ENCODE data around the gene PTRH2.

The PTRH2 gene

DNA sequence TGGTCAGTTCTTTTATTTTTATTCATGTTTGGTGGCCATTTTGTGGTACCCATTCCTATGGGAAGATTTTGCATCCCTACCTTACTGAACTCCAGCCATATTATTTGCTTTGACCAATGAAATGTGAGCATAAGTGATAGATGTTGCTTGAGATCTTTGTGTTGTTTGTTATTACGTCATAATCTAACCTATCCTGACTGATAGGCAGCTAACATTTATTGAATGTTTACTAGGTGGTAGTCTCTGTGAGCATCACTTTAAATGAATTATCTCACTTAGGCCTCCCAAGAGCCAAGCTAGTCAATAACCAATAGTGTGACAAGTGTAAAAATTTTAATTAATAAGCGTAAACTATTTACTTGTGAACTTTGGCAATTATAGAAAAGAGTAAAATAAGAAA is 37.8 kb upstream of the PTRH2 start:
- Histone ChIP-seq H3K36me3 (ENCODE audit: insufficient read depth, low read length) (peaks cover 24% of the 10 kb centered on the region), H3K79me2 (ENCODE audit: control insufficient read depth, insufficient read depth, low read length, unreplicated experiment) (no peaks in the 10 kb centered on the region), H3K27ac (ENCODE audit: low read depth, low read length) (no peak overlapping the region), H3K27me3 (ENCODE audit: insufficient read depth, low read length) (no peaks in the 10 kb centered on the region), H3K4me3 (ENCODE audit: low read depth, low read length) (no peak overlapping the region), H2AFZ (ENCODE audit: low read length, unreplicated experiment) (no peak overlapping the region), H3K4me1 (ENCODE audit: control insufficient read depth, insufficient read depth, low read length, unreplicated experiment) (no peaks in the 10 kb centered on the region)

GRCh38 chr17:59743842-59744241 is 36.6 kb upstream of the PTRH2 start:
- no peak overlapping the region for H3K4me3 ChIP-seq (ENCODE audit: low read depth, low read length)
- no peak overlapping the region for H2AFZ ChIP-seq (ENCODE audit: low read length, unreplicated experiment)
- peaks cover 24% of the 10 kb centered on the region for H3K36me3 ChIP-seq (ENCODE audit: insufficient read depth, low read length)
- no peaks in the 10 kb centered on the region for H3K79me2 ChIP-seq (ENCODE audit: control insufficient read depth, insufficient read depth, low read length, unreplicated experiment)
- no peaks in the 10 kb centered on the region for H3K4me1 ChIP-seq (ENCODE audit: control insufficient read depth, insufficient read depth, low read length, unreplicated experiment)
- no peaks in the 10 kb centered on the region for H3K27me3 ChIP-seq (ENCODE audit: insufficient read depth, low read length)
- H3K27ac ChIP-seq (ENCODE audit: low read depth, low read length): no peak overlapping the region

- Histone ChIP-seq H3K36me3 (ENCODE audit: insufficient read depth, low read length) (peaks cover 13% of the 10 kb centered on the region; the same call in 1 of the 2 replicates), H3K4me1 (ENCODE audit: control insufficient read depth, insufficient read depth, low read length, unreplicated experiment) (no peaks in the 10 kb centered on the region), H3K27me3 (ENCODE audit: insufficient read depth, low read length) (no peaks in the 10 kb centered on the region), H2AFZ (ENCODE audit: low read length, unreplicated experiment) (no peak overlapping the region), H3K79me2 (ENCODE audit: control insufficient read depth, insufficient read depth, low read length, unreplicated experiment) (peaks cover 7% of the 10 kb centered on the region), H3K4me3 (ENCODE audit: low read depth, low read length) (no peak overlapping the region), H3K27ac (ENCODE audit: low read depth, low read length) (no peak overlapping the region)
Observed at GRCh38 chr17:59737324-59737723, 30.1 kb upstream of the PTRH2 start.

DNA sequence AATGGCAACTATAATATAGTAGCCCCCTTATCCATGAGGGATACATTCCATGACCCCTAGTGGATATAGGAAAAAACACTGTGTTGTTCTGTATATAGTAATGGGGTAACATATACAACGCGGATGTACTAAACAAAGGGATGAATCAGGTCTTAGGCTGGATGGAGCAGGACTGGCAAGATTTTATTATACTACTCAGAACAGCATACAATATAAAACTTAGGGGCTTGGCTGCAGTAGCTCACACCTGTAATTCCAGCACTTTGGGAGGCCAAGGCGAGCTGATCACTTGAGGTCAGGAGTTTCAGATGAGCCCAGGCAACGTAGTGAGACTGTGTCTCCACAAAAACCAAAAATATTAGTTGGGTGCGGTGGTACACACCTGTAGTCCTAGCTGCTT is 27.0 kb upstream of the PTRH2 start:
- H3K27ac ChIP-seq (ENCODE audit: low read depth, low read length): no peak overlapping the region
- H3K27me3 ChIP-seq (ENCODE audit: insufficient read depth, low read length): no peaks in the 10 kb centered on the region
- peaks cover 15% of the 10 kb centered on the region for H3K79me2 ChIP-seq (ENCODE audit: control insufficient read depth, insufficient read depth, low read length, unreplicated experiment)
- H3K4me3 ChIP-seq (ENCODE audit: low read depth, low read length): no peak overlapping the region
- 0 out of 2 replicates have a peak, but pooled peaks cover 13% of the 10 kb centered on the region for H3K36me3 ChIP-seq (ENCODE audit: insufficient read depth, low read length)
- H2AFZ ChIP-seq (ENCODE audit: low read length, unreplicated experiment): no peak overlapping the region
- H3K4me1 ChIP-seq (ENCODE audit: control insufficient read depth, insufficient read depth, low read length, unreplicated experiment): no peaks in the 10 kb centered on the region

- no peak overlapping the region for H3K27ac ChIP-seq (ENCODE audit: low read depth, low read length)
- peaks cover 20% of the 10 kb centered on the region for H3K79me2 ChIP-seq (ENCODE audit: control insufficient read depth, insufficient read depth, low read length, unreplicated experiment)
- no peaks in the 10 kb centered on the region for H3K27me3 ChIP-seq (ENCODE audit: insufficient read depth, low read length)
- H3K36me3 ChIP-seq (ENCODE audit: insufficient read depth, low read length): 0 out of 2 replicates have a peak, but pooled peaks cover 13% of the 10 kb centered on the region
- no peak overlapping the region for H3K4me3 ChIP-seq (ENCODE audit: low read depth, low read length)
- H2AFZ ChIP-seq (ENCODE audit: low read length, unreplicated experiment): no peak overlapping the region
- no peaks in the 10 kb centered on the region for H3K4me1 ChIP-seq (ENCODE audit: control insufficient read depth, insufficient read depth, low read length, unreplicated experiment)
Observed at GRCh38 chr17:59733697-59734096, 26.5 kb upstream of the PTRH2 start.

DNA sequence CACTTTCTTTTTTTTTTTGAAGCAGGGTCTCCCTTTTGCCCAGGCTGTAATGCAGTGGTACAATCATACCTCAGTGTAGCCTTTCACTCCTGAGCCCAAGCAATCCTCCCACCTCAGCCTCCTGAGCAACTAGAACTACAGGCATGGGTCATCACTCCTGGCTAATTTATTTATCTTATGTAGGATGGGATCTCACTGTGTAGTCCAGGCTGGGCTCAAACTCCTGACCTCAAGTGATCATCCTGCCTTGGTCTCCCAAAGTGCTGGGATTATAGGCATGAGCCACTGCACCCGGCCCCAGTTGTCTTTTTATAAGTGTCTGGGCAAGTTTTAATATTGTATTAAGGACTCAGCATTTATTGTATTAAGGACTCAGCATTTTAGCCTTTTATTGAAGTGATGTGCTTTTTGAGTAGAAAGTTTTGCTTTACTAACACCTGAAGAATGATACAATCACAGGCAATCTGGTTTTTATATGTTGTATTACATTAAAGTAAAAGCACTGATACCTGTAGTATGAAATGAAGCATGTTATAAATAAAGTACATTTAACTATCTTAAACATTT is 23.1 kb upstream of the PTRH2 start:
- H3K79me2 ChIP-seq (ENCODE audit: control insufficient read depth, insufficient read depth, low read length, unreplicated experiment): peaks cover 44% of the 10 kb centered on the region
- no peak overlapping the region for H2AFZ ChIP-seq (ENCODE audit: low read length, unreplicated experiment)
- H3K27ac ChIP-seq (ENCODE audit: low read depth, low read length): no peak overlapping the region
- H3K4me1 ChIP-seq (ENCODE audit: control insufficient read depth, insufficient read depth, low read length, unreplicated experiment): peaks cover 5% of the 10 kb centered on the region
- no peak overlapping the region for H3K4me3 ChIP-seq (ENCODE audit: low read depth, low read length)
- 0 out of 2 replicates have a peak, but pooled peaks cover 6% of the 10 kb centered on the region for H3K36me3 ChIP-seq (ENCODE audit: insufficient read depth, low read length)
- H3K27me3 ChIP-seq (ENCODE audit: insufficient read depth, low read length): no peaks in the 10 kb centered on the region

GRCh38 chr17:59727817-59728533 is 20.7 kb upstream of the PTRH2 start:
- peaks cover 8% of the 10 kb centered on the region for H3K4me1 ChIP-seq (ENCODE audit: control insufficient read depth, insufficient read depth, low read length, unreplicated experiment)
- H3K36me3 ChIP-seq (ENCODE audit: insufficient read depth, low read length): 0 out of 2 replicates have a peak, but pooled peaks cover 5% of the 10 kb centered on the region

GRCh38 chr17:59725691-59726090 is 18.5 kb upstream of the PTRH2 start:
- 0 out of 2 replicates have a peak, but pooled peaks cover 5% of the 10 kb centered on the region for H3K36me3 ChIP-seq (ENCODE audit: insufficient read depth, low read length)
- peak overlapping the region; percentile 52 for H3K4me3 ChIP-seq (ENCODE audit: low read depth, low read length)
- H3K4me1 ChIP-seq (ENCODE audit: control insufficient read depth, insufficient read depth, low read length, unreplicated experiment): peaks cover 8% of the 10 kb centered on the region
- H2AFZ ChIP-seq (ENCODE audit: low read length, unreplicated experiment): no peak overlapping the region
- no peaks in the 10 kb centered on the region for H3K27me3 ChIP-seq (ENCODE audit: insufficient read depth, low read length)
- H3K79me2 ChIP-seq (ENCODE audit: control insufficient read depth, insufficient read depth, low read length, unreplicated experiment): peaks cover 75% of the 10 kb centered on the region
- H3K27ac ChIP-seq (ENCODE audit: low read depth, low read length): peak overlapping the region; percentile 71

More at GRCh38 chr17:59727817-59728533, 20.7 kb upstream of the PTRH2 start:
- Histone ChIP-seq H3K27ac (ENCODE audit: low read depth, low read length) (no peak overlapping the region), H2AFZ (ENCODE audit: low read length, unreplicated experiment) (no peak overlapping the region), H3K27me3 (ENCODE audit: insufficient read depth, low read length) (no peaks in the 10 kb centered on the region), H3K79me2 (ENCODE audit: control insufficient read depth, insufficient read depth, low read length, unreplicated experiment) (peaks cover 52% of the 10 kb centered on the region), H3K4me3 (ENCODE audit: low read depth, low read length) (no peak overlapping the region)

GRCh38 chr17:59723607-59724006 is 16.4 kb upstream of the PTRH2 start:
- H3K4me3 ChIP-seq (ENCODE audit: low read depth, low read length): no peak overlapping the region
- no peak overlapping the region for H3K27ac ChIP-seq (ENCODE audit: low read depth, low read length)

GRCh38 chr17:59723041-59723440 is 15.8 kb upstream of the PTRH2 start:
- Histone ChIP-seq H3K4me1 (ENCODE audit: control insufficient read depth, insufficient read depth, low read length, unreplicated experiment) (peaks cover 8% of the 10 kb centered on the region), H2AFZ (ENCODE audit: low read length, unreplicated experiment) (no peak overlapping the region), H3K79me2 (ENCODE audit: control insufficient read depth, insufficient read depth, low read length, unreplicated experiment) (peaks cover 79% of the 10 kb centered on the region), H3K36me3 (ENCODE audit: insufficient read depth, low read length) (no peaks in the 10 kb centered on the region), H3K27me3 (ENCODE audit: insufficient read depth, low read length) (no peaks in the 10 kb centered on the region), H3K27ac (ENCODE audit: low read depth, low read length) (no peak overlapping the region), H3K4me3 (ENCODE audit: low read depth, low read length) (no peak overlapping the region)

More at GRCh38 chr17:59723607-59724006, 16.4 kb upstream of the PTRH2 start:
- H3K79me2 ChIP-seq (ENCODE audit: control insufficient read depth, insufficient read depth, low read length, unreplicated experiment): peaks cover 80% of the 10 kb centered on the region
- H3K27me3 ChIP-seq (ENCODE audit: insufficient read depth, low read length): no peaks in the 10 kb centered on the region
- no peaks in the 10 kb centered on the region for H3K36me3 ChIP-seq (ENCODE audit: insufficient read depth, low read length)
- H3K4me1 ChIP-seq (ENCODE audit: control insufficient read depth, insufficient read depth, low read length, unreplicated experiment): peaks cover 8% of the 10 kb centered on the region
- no peak overlapping the region for H2AFZ ChIP-seq (ENCODE audit: low read length, unreplicated experiment)

GRCh38 chr17:59722623-59723022 is 15.4 kb upstream of the PTRH2 start:
- Histone ChIP-seq H3K4me1 (ENCODE audit: control insufficient read depth, insufficient read depth, low read length, unreplicated experiment) (peaks cover 8% of the 10 kb centered on the region), H3K79me2 (ENCODE audit: control insufficient read depth, insufficient read depth, low read length, unreplicated experiment) (peaks cover 79% of the 10 kb centered on the region), H3K27ac (ENCODE audit: low read depth, low read length) (no peak overlapping the region), H3K27me3 (ENCODE audit: insufficient read depth, low read length) (no peaks in the 10 kb centered on the region), H3K36me3 (ENCODE audit: insufficient read depth, low read length) (no peaks in the 10 kb centered on the region), H3K4me3 (ENCODE audit: low read depth, low read length) (no peak overlapping the region), H2AFZ (ENCODE audit: low read length, unreplicated experiment) (no peak overlapping the region)
